Gastroesophageal sphincter (tissue), 4 donors: ENCODE results near the gene BMP2K. TPM values are rescaled to one million over a fixed set of nuclear protein-coding genes. Genes with fewer than 3 reads are reported as not detected.

Source experiments
- ATAC-seq: fragments of 150-250 bp; one replicate; pipeline ENCODE4 v1.9.1; 2016; ENCODE audit warnings: mild to moderate bottlenecking, moderate library complexity
- H3K27ac ChIP-seq, 4 donors: fragments of 200-600 bp; sonication (generic) in 3 of 4; 1 replicate in 3 of 4; 2 replicates in 1 of 4; pipeline ENCODE4 v1.5.1; 2016 to 2019
- H3K27me3 ChIP-seq: fragments of 200-600 bp; sonication (generic); one replicate; pipeline ENCODE4 v1.5.1; 2019
- H3K36me3 ChIP-seq, 2 donors: fragments of 200-600 bp; sonication (generic); one replicate each; pipeline ENCODE4 v1.5.1; 2019; ENCODE audit warnings: control low read depth in 1 of 2
- H3K4me1 ChIP-seq, 3 donors: fragments of 200-600 bp; sonication (generic); 1 replicate in 2 of 3; 2 replicates in 1 of 3; pipeline ENCODE4 v1.5.1; 2016 to 2019; ENCODE audit warnings: control low read depth in 2 of 3
- H3K4me3 ChIP-seq, 2 donors: fragments of 200-600 bp; sonication (generic); one replicate each; pipeline ENCODE4 v1.5.1; 2019; ENCODE audit warnings: mild to moderate bottlenecking in 1 of 2, moderate library complexity in 1 of 2
- H3K9me3 ChIP-seq, 3 donors: fragments of 200-600 bp; sonication (generic); one replicate each; pipeline ENCODE4 v1.5.1; 2017 to 2019; ENCODE audit warnings: control low read depth in 2 of 3
- EP300 ChIP-seq: sonication (generic); formaldehyde crosslinking; IDR thresholded peaks from one replicate; pipeline ENCODE4 v1.6.1; 2017; ENCODE audit warnings: antibody characterized with exemption, mild to moderate bottlenecking
- POLR2A ChIP-seq, 2 donors: fragments of 450-650 bp; IDR thresholded peaks; one replicate each; pipeline ENCODE4 v1.6.1; 2017; ENCODE audit warnings: antibody characterized with exemption in 2 of 2, mild to moderate bottlenecking in 2 of 2, moderate library complexity in 1 of 2
- POLR2AphosphoS5 ChIP-seq: sonication (generic); formaldehyde crosslinking; IDR thresholded peaks from one replicate; pipeline ENCODE4 v1.6.1; 2017; ENCODE audit warnings: antibody characterized with exemption
- WGBS, 2 donors: methylation state at CpG; one replicate each; pipeline ENCODE4 v1.1.5; 2018; ENCODE audit warnings: low coverage in 1 of 2; 5-methylcytosine and 5-hydroxymethylcytosine counted together
- total RNA-seq, 4 donors: library from RNA; depleted of rRNA; stranded (reverse); fragments of >200 nt; gene quantifications; one replicate each; pipeline ENCODE4 v1.1.0, GENCODE V29; 2016
- TF ChIP-seq, protein P1 (sequence below), 4 experiments: fragments of 200-600 bp in 2 of 4; fragments of 450-650 bp in 2 of 4; sonication (generic) in 1 of 4; IDR thresholded peaks; one replicate each; pipeline ENCODE4 v1.5.1; 2017 to 2019; ENCODE audit warnings: antibody characterized with exemption in 4 of 4, mild to moderate bottlenecking in 2 of 4, moderate library complexity in 2 of 4

The BMP2K gene
- total RNA-seq, 4 donors from 2014 or later = 44.6 to 70.5 (median 48.7) TPM

GRCh38 chr4:78938868-78939666 is 162.9 kb downstream of the BMP2K start, which contains the start of gene PAQR3:
PAQR3 (minus strand) TSS chr4:78939438; CDS start chr4:78939224, 214 bp downstream.
- Histone ChIP-seq H3K27me3 (no peaks in the 10 kb centered on the region), H3K27ac (peak within 1 kb of the TSS; percentile 54 to 95 (median 88)), H3K9me3 (no peaks in the 10 kb centered on the region), H3K36me3 (no peaks in the 10 kb centered on the region), H3K4me1 (peaks cover 0 to 47% (median 7%) of the 10 kb centered on the region in 3 donors), H3K4me3 (peak within 1 kb of the TSS; percentile 84 to 90)
- ATAC-seq = peak; percentile 98
- WGBS, 2 donors = 0% methylated on average over 16 to 18 of the region's 77 CpGs
- TF ChIP-seq POLR2AphosphoS5 (peak; percentile 46), EP300 (no peak), POLR2A (IDR thresholded peaks at IDR 0.05) (peak; percentile 85 to 93)
- TF ChIP-seq, protein P1, sequence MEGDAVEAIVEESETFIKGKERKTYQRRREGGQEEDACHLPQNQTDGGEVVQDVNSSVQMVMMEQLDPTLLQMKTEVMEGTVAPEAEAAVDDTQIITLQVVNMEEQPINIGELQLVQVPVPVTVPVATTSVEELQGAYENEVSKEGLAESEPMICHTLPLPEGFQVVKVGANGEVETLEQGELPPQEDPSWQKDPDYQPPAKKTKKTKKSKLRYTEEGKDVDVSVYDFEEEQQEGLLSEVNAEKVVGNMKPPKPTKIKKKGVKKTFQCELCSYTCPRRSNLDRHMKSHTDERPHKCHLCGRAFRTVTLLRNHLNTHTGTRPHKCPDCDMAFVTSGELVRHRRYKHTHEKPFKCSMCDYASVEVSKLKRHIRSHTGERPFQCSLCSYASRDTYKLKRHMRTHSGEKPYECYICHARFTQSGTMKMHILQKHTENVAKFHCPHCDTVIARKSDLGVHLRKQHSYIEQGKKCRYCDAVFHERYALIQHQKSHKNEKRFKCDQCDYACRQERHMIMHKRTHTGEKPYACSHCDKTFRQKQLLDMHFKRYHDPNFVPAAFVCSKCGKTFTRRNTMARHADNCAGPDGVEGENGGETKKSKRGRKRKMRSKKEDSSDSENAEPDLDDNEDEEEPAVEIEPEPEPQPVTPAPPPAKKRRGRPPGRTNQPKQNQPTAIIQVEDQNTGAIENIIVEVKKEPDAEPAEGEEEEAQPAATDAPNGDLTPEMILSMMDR (IDR thresholded peaks at IDR 0.05) = no peak

- Histone ChIP-seq H3K4me3 (peak overlapping the region; percentile 84 to 90), H3K9me3 (no peaks in the 10 kb centered on the region), H3K27ac (peak overlapping the region; percentile 54 to 95 (median 88)), H3K27me3 (no peaks in the 10 kb centered on the region), H3K4me1 (peaks cover 0 to 47% (median 7%) of the 10 kb centered on the region in 3 donors), H3K36me3 (no peaks in the 10 kb centered on the region)
- TF ChIP-seq POLR2A (IDR thresholded peaks at IDR 0.05) = no peak
- no peak for TF ChIP-seq EP300
- no peak for TF ChIP-seq POLR2AphosphoS5
- TF ChIP-seq, protein P1 (IDR thresholded peaks at IDR 0.05) = no peak
- peak; percentile 13 for ATAC-seq
- WGBS, 2 donors = 0 to 3% methylated on average over 8 to 9 of the region's 9 CpGs
Measured at GRCh38 chr4:78939667-78940008, 163.5 kb downstream of the BMP2K start.

DNA sequence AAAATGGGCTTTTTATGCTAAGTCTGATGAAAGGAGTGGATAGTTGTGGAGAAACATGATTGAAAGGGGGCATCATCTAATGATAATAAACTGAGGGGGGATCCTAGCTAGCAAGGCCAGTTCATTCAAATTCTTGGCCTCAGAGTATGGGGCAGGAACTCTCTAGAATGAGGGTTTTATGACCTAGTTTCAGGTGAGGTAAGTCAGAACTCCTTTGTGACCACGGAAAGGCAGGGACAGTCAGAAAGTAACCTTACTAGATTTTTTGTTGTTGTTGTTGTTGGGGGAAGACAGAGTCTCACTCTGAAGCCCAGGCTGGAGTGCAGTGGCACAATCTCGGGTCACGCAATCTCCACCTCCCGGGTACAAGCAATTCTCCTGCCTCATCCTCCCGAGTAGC is 164.6 kb downstream of the BMP2K start:
- WGBS, 2 donors = 80% methylated on average over 1 of the region's 5 CpGs; no CpG with 5 or more reads in 1 of the 2 donors
- Histone ChIP-seq H3K36me3 (no peaks in the 10 kb centered on the region), H3K9me3 (no peaks in the 10 kb centered on the region), H3K27me3 (no peaks in the 10 kb centered on the region), H3K4me3 (no peak overlapping the region), H3K27ac (peak overlapping the region in 1 of 4 donors; percentile 89), H3K4me1 (peaks cover 0 to 49% (median 7%) of the 10 kb centered on the region in 3 donors)
- no peak for ATAC-seq
- no peak for TF ChIP-seq EP300
- TF ChIP-seq POLR2AphosphoS5 = no peak
- no peak for TF ChIP-seq POLR2A (IDR thresholded peaks at IDR 0.05)
- TF ChIP-seq, protein P1 (IDR thresholded peaks at IDR 0.05) = no peak

GRCh38 chr4:78944381-78944780 is 168.2 kb downstream of the BMP2K start:
- 43 to 83% methylated on average over 1 of the region's 1 CpG for WGBS, 2 donors

More at GRCh38 chr4:78944381-78944780, 168.2 kb downstream of the BMP2K start:
- Histone ChIP-seq H3K27me3 (no peaks in the 10 kb centered on the region), H3K36me3 (no peaks in the 10 kb centered on the region), H3K27ac (no peak overlapping the region), H3K4me1 (peaks cover 0 to 20% (median 0%) of the 10 kb centered on the region in 3 donors), H3K4me3 (no peak overlapping the region), H3K9me3 (no peaks in the 10 kb centered on the region)
- TF ChIP-seq, protein P1 (IDR thresholded peaks at IDR 0.05) = no peak
- TF ChIP-seq POLR2A (IDR thresholded peaks at IDR 0.05) (no peak), EP300 (no peak), POLR2AphosphoS5 (no peak)
- ATAC-seq = no peak
